HepG2 (cell line): ENCODE measurements around the gene PROX2. TPM values are rescaled to one million over a fixed set of nuclear protein-coding genes. Genes with fewer than 3 reads are reported as not detected.

ENCODE experiments used
- ATAC-seq: fragments of 200-7000 bp; cut with Tn5 transposase; 3 replicates; pipeline ENCODE4 v1.9.1; 2020; ENCODE audit warnings: mild to moderate bottlenecking, moderate library complexity
- BruUV-seq: library from RNA; stranded (reverse); fragments of 400-500 nt; replicated peaks from 2 replicates; lab custom pipeline; 2021; lab: Mats Ljungman, UMichigan
- CTCF ChIA-PET: fragments of 300-600 bp; formaldehyde crosslinking; extraction: SDS; loops from one replicate; lab custom pipeline; 2021; ENCODE audit warnings: low total read pairs, inconsistent platforms, low intra/inter-chr PET ratio; lab: Yijun Ruan, JAX
- POLR2A ChIA-PET: fragments of 350-600 bp; sonication (Branson Sonifier 250); formaldehyde crosslinking; loops from one replicate; lab custom pipeline; 2020; ENCODE audit warnings: antibody characterized with exemption, inconsistent platforms; lab: Yijun Ruan, JAX
- DNase-seq: peaks from one replicate; pipeline ENCODE4 v3.0.0-alpha.2; 2015; ENCODE audit warnings: low spot score
- FAIRE-seq: peaks from 3 replicates; lab custom pipeline; 2011; peaks lifted over from hg19 to GRCh38; lab: Jason Lieb, UNC
- H2AFZ ChIP-seq: one replicate; pipeline ENCODE4 v1.6.1; 2011; ENCODE audit warnings: low read length, inconsistent platforms
- H3K27ac ChIP-seq: fragments of 300-600 bp; 3 replicates; pipeline ENCODE4 v1.8.0; 2011; ENCODE audit warnings: mixed run types, mild to moderate bottlenecking, mixed read lengths, low read length, inconsistent platforms; ENCODE audit not compliant: insufficient read depth; ENCODE audit errors: extremely low read length
- H3K27me3 ChIP-seq, 2 experiments: fragments of 200-600 bp in 1 of 2; 2 replicates in 1 of 2; 3 replicates in 1 of 2; pipeline versions ENCODE4 v1.6.0 to v1.8.0; 2011; ENCODE audit warnings: low read length in 2 of 2, mild to moderate bottlenecking in 2 of 2, moderate library complexity in 2 of 2, inconsistent platforms in 1 of 2; ENCODE audit not compliant: insufficient read depth in 2 of 2, control insufficient read depth in 1 of 2
- H3K36me3 ChIP-seq, 2 experiments: fragments of 200-600 bp in 1 of 2; replicated peaks in 1 of 2; 2 replicates in 1 of 2; 3 replicates in 1 of 2; pipeline versions ENCODE4 v1.5.1 to v1.8.0; 2011; ENCODE audit warnings: low read length in 2 of 2, inconsistent platforms in 1 of 2; ENCODE audit not compliant: insufficient read depth in 2 of 2, control insufficient read depth in 1 of 2
- H3K4me1 ChIP-seq: 2 replicates; pipeline ENCODE4 v1.5.1; 2012; ENCODE audit warnings: low read length, inconsistent platforms; ENCODE audit not compliant: insufficient read depth
- H3K4me2 ChIP-seq: 2 replicates; pipeline ENCODE4 v1.6.0; 2011; ENCODE audit warnings: low read depth, low read length, inconsistent platforms
- H3K4me3 ChIP-seq, 3 experiments: fragments of 200-600 bp in 1 of 3; sonication (generic), shearing (Covaris generic) in 1 of 3; replicated peaks in 1 of 3; 2 replicates each; pipeline ENCODE4 v1.5.1; 2011 to 2016; ENCODE audit warnings: low read length in 3 of 3, inconsistent platforms in 2 of 3, low read depth in 2 of 3, mild to moderate bottlenecking in 2 of 3, control low read depth in 1 of 3, mixed read lengths in 1 of 3; ENCODE audit not compliant: insufficient read depth in 1 of 3
- H3K79me2 ChIP-seq: one replicate; pipeline ENCODE4 v1.6.1; 2011; ENCODE audit warnings: low read length, inconsistent platforms; ENCODE audit not compliant: insufficient read depth
- H3K9ac ChIP-seq: 2 replicates; pipeline ENCODE4 v1.6.0; 2011; ENCODE audit warnings: mild to moderate bottlenecking, low read depth, low read length, inconsistent platforms; ENCODE audit not compliant: insufficient read depth
- H3K9me3 ChIP-seq: 2 replicates; pipeline ENCODE4 v1.5.1; 2012; ENCODE audit warnings: mild to moderate bottlenecking, low read length
- H4K20me1 ChIP-seq: 2 replicates; pipeline ENCODE4 v1.6.0; 2011; ENCODE audit warnings: inconsistent platforms, mild to moderate bottlenecking, low read length, moderate library complexity; ENCODE audit not compliant: insufficient read depth
- CSRNP2 ChIP-seq: sonication (generic); formaldehyde crosslinking; conservative IDR thresholded peaks from 2 replicates; pipeline ENCODE4 v1.8.0; 2022; ENCODE audit warnings: low read depth, missing genetic modification reagents
- CTCF ChIP-seq: sonication (generic); formaldehyde crosslinking; IDR thresholded peaks from 2 replicates; pipeline ENCODE4 v1.5.0; 2020; ENCODE audit warnings: mild to moderate bottlenecking, missing genetic modification reagents, moderate library complexity
- KIAA2018 ChIP-seq: sonication (generic); formaldehyde crosslinking; IDR thresholded peaks from 2 replicates; pipeline ENCODE4 v1.5.0; 2020; ENCODE audit warnings: mild to moderate bottlenecking, missing genetic modification reagents, borderline replicate concordance
- MNT ChIP-seq: fragments of 450-650 bp; IDR thresholded peaks from 2 replicates; pipeline ENCODE4 v1.6.1; 2016
- SNAPC2 ChIP-seq: sonication (generic); formaldehyde crosslinking; IDR thresholded peaks from 2 replicates; pipeline ENCODE4 v1.8.1; 2022; ENCODE audit warnings: mild to moderate bottlenecking, missing genetic modification reagents
- ZBTB46 ChIP-seq: sonication (generic); formaldehyde crosslinking; IDR thresholded peaks from 2 replicates; pipeline ENCODE4 v1.4.0; 2020; ENCODE audit warnings: mild to moderate bottlenecking, missing genetic modification reagents, borderline replicate concordance
- WGBS: methylation state at CpG from one replicate; pipeline ENCODE4 v1.1.6; 2017; ENCODE audit warnings: low lambda C conversion rate; 5-methylcytosine and 5-hydroxymethylcytosine counted together
- in situ Hi-C: cut with HindIII; loops from 2 replicates; pipeline ENCODE4 v1.10.0; 2017; ENCODE audit warnings: low pct_unique_long_range_greater_than_20kb; ENCODE audit not compliant: extremely low pct_ligation_motif_present
- intact Hi-C: fragments of 100-400 bp; cut with micrococcal nuclease; formaldehyde crosslinking; loops from one replicate; pipeline ENCODE4 v1.10.0; 2022; ENCODE audit not compliant: unreplicated experiment
- polyA plus RNA-seq, 8 experiments: library from polyadenylated mRNA; depleted of rRNA in 3 of 8; stranded (reverse) in 7 of 8; unstranded in 1 of 8; fragments of >200 nt; fragmentation: Illumina TruSeq in 4 of 8; extraction: Trizol in 4 of 8; gene quantifications; 2 replicates each; pipeline versions ENCODE4 v1.2.1 to v1.2.3, GENCODE V29; 2011 to 2016; ENCODE audit warnings: low read depth in 4 of 8, missing spikeins in 1 of 8, mixed read lengths in 1 of 8; ENCODE audit not compliant: insufficient read depth in 1 of 8
- total RNA-seq, 5 experiments: library from RNA; depleted of rRNA; stranded (reverse); fragments of >200 nt; fragmentation: Illumina TruSeq; extraction: Trizol; gene quantifications; 2 replicates each; pipeline ENCODE4 v1.2.3, GENCODE V29; 2016; ENCODE audit warnings: low read depth in 1 of 5

Gene PROX2
- total and polyA plus RNA-seq, 2 of the 13 experiments (the other 11 are each of a cell fraction or from before 2014, with no cell fraction given) = not detected

GRCh38 chr14:74892745-74893144 lies 16.8 kb upstream of the PROX2 start:
- no peaks in the 10 kb centered on the region for H3K9me3 ChIP-seq
- 98% methylated on average over 5 of the region's 5 CpGs for WGBS
- POLR2A ChIA-PET = interaction anchor here (0.7 to 1.7 kb wide), 2 partner anchors 13 to 561 kb away, joined by 3 to 4 read pairs; no protein-coding TSS in a partner anchor
- peaks cover 53% of the 10 kb centered on the region for H3K4me1 ChIP-seq
- CTCF ChIA-PET = interaction anchor here (1.1 kb wide), 1 partner anchor 13 kb away, joined by 3 read pairs; no protein-coding TSS in a partner anchor
- H3K79me2 ChIP-seq = peaks cover 12% of the 10 kb centered on the region
- H3K36me3 ChIP-seq = peaks cover 32 to 81% of the 10 kb centered on the region in 2 experiments
- no peak overlapping the region for H3K4me2 ChIP-seq
- H3K4me3 ChIP-seq = no peak overlapping the region
- ATAC-seq = no peak
- intact Hi-C loops (no loop called here), in situ Hi-C loops (no loop called here)
- no peak for FAIRE-seq
- H4K20me1 ChIP-seq = no peaks in the 10 kb centered on the region
- H3K27ac ChIP-seq = no peak overlapping the region
- H2AFZ ChIP-seq = no peak overlapping the region
- BruUV-seq = no TSS peak
- no peak for DNase-seq
- H3K9ac ChIP-seq = no peak overlapping the region
- TF ChIP-seq CTCF (CRISPR knock-in tag) (no peak), MNT (no peak), CSRNP2 (CRISPR knock-in tag) (no peak), SNAPC2 (CRISPR knock-in tag) (no peak), KIAA2018 (CRISPR knock-in tag) (no peak), ZBTB46 (CRISPR knock-in tag) (no peak)
- TF ChIP-seq, all 625 proteins: peak for 0
- H3K27me3 ChIP-seq = no peaks in the 10 kb centered on the region
